H9 (cell line): ENCODE data around the gene TSPAN9. TPM values are rescaled to one million over a fixed set of nuclear protein-coding genes. Genes with fewer than 3 reads are reported as not detected.

ENCODE experiments used
- DNase-seq: peaks from one replicate; pipeline ENCODE4 v3.0.0-alpha.2; 2017
- H2AFZ ChIP-seq: one replicate; pipeline ENCODE4 v1.6.1; 2013; ENCODE audit warnings: mild to moderate bottlenecking, low read length, control low read depth, moderate library complexity
- H2AK5ac ChIP-seq: 2 replicates; pipeline ENCODE4 v1.6.1; 2013; ENCODE audit warnings: low read length, control low read depth, mixed read lengths; ENCODE audit not compliant: insufficient read length
- H2BK120ac ChIP-seq: one replicate; pipeline ENCODE4 v1.6.1; 2013; ENCODE audit warnings: low read depth, mild to moderate bottlenecking, low read length, control low read depth, inconsistent platforms; ENCODE audit not compliant: poor library complexity, severe bottlenecking
- H2BK12ac ChIP-seq: 2 replicates; pipeline ENCODE4 v1.6.1; 2013; ENCODE audit warnings: low read length, control low read depth, mixed read lengths, low read depth; ENCODE audit not compliant: insufficient read length
- H2BK15ac ChIP-seq: 2 replicates; pipeline ENCODE4 v1.6.1; 2013; ENCODE audit warnings: low read depth, low read length, control low read depth
- H2BK20ac ChIP-seq: one replicate; pipeline ENCODE4 v1.6.1; 2013; ENCODE audit warnings: low read depth, mild to moderate bottlenecking, low read length, control low read depth, inconsistent platforms; ENCODE audit not compliant: poor library complexity, severe bottlenecking
- H2BK5ac ChIP-seq: 2 replicates; pipeline ENCODE4 v1.6.1; 2013; ENCODE audit warnings: low read length, control low read depth, mixed read lengths; ENCODE audit not compliant: insufficient read length
- H3K14ac ChIP-seq: 2 replicates; pipeline ENCODE4 v1.6.1; 2013; ENCODE audit warnings: low read length, control low read depth; ENCODE audit not compliant: insufficient read depth
- H3K18ac ChIP-seq: 2 replicates; pipeline ENCODE4 v1.6.1; 2013; ENCODE audit warnings: low read depth, mild to moderate bottlenecking, mixed read lengths, low read length, control low read depth; ENCODE audit not compliant: insufficient read length
- H3K23ac ChIP-seq: 2 replicates; pipeline ENCODE4 v1.6.1; 2013; ENCODE audit warnings: low read length, control low read depth, mixed read lengths, low read depth; ENCODE audit not compliant: insufficient read length
- H3K23me2 ChIP-seq: 2 replicates; pipeline ENCODE4 v1.6.1; 2013; ENCODE audit warnings: low read depth, mild to moderate bottlenecking, mixed read lengths, low read length, control low read depth; ENCODE audit not compliant: insufficient read length, poor library complexity, severe bottlenecking
- H3K27ac ChIP-seq: 2 replicates; pipeline ENCODE4 v1.5.1; 2013; ENCODE audit warnings: low read length, control low read depth, mixed read lengths, low read depth; ENCODE audit not compliant: insufficient read length
- H3K27me3 ChIP-seq: 2 replicates; pipeline ENCODE4 v1.6.1; 2013; ENCODE audit warnings: low read length, control low read depth, inconsistent platforms; ENCODE audit not compliant: insufficient read depth
- H3K4ac ChIP-seq: 2 replicates; pipeline ENCODE4 v1.6.1; 2013; ENCODE audit warnings: low read depth, mild to moderate bottlenecking, control low read depth, inconsistent platforms, low read length, moderate library complexity
- H3K4me1 ChIP-seq: 2 replicates; pipeline ENCODE4 v1.6.1; 2013; ENCODE audit warnings: low read length, control low read depth, inconsistent platforms; ENCODE audit not compliant: insufficient read depth
- H3K4me2 ChIP-seq: 2 replicates; pipeline ENCODE4 v1.6.1; 2013; ENCODE audit warnings: low read length, control low read depth, mixed read lengths; ENCODE audit not compliant: insufficient read length, insufficient read depth
- H3K56ac ChIP-seq: 2 replicates; pipeline ENCODE4 v1.6.1; 2013; ENCODE audit warnings: low read depth, mild to moderate bottlenecking, mixed read lengths, low read length, control low read depth; ENCODE audit not compliant: insufficient read length
- H3K79me1 ChIP-seq: 2 replicates; pipeline ENCODE4 v1.6.1; 2013; ENCODE audit warnings: low read depth, mild to moderate bottlenecking, moderate library complexity, low read length, control low read depth, inconsistent platforms; ENCODE audit not compliant: insufficient read depth, poor library complexity, severe bottlenecking
- H3K79me2 ChIP-seq: 2 replicates; pipeline ENCODE4 v1.6.1; 2013; ENCODE audit warnings: low read length, control low read depth, inconsistent platforms; ENCODE audit not compliant: insufficient read depth
- H3K9ac ChIP-seq: 2 replicates; pipeline ENCODE4 v1.6.1; 2013; ENCODE audit warnings: low read length, control low read depth, mixed read lengths; ENCODE audit not compliant: insufficient read length; ENCODE audit errors: extremely low read depth
- H3K9me3 ChIP-seq: one replicate; pipeline ENCODE4 v1.6.1; 2013; ENCODE audit warnings: low read depth, low read length, inconsistent platforms; ENCODE audit not compliant: control insufficient read depth
- H3T11ph ChIP-seq: one replicate; pipeline ENCODE4 v1.6.1; 2013; ENCODE audit warnings: mild to moderate bottlenecking, low read length, control low read depth, inconsistent platforms
- H4K20me1 ChIP-seq: one replicate; pipeline ENCODE4 v1.6.1; 2013; ENCODE audit not compliant: control insufficient read depth, insufficient read length, insufficient read depth
- H4K5ac ChIP-seq: 2 replicates; pipeline ENCODE4 v1.6.1; 2013; ENCODE audit warnings: low read depth, mild to moderate bottlenecking, mixed read lengths, low read length, control low read depth; ENCODE audit not compliant: insufficient read length
- H4K8ac ChIP-seq: replicated peaks from 2 replicates; pipeline ENCODE4 v1.6.1; 2013; ENCODE audit warnings: low read length, control low read depth, mixed read lengths, low read depth; ENCODE audit not compliant: insufficient read length
- H4K91ac ChIP-seq: 2 replicates; pipeline ENCODE4 v1.6.1; 2013; ENCODE audit warnings: low read depth, mild to moderate bottlenecking, moderate library complexity, mixed read lengths, low read length, control low read depth; ENCODE audit not compliant: insufficient read length
- H3K27ac Mint-ChIP-seq, 3 experiments: 2 replicates in 2 of 3; 3 replicates in 1 of 3; pipeline ENCODE4 v1.8.0; 2020 to 2021; ENCODE audit warnings: mixed read lengths in 3 of 3, mild to moderate bottlenecking in 1 of 3, moderate library complexity in 1 of 3
- H3K27me3 Mint-ChIP-seq: 2 replicates; pipeline ENCODE4 v1.8.0; 2021; ENCODE audit warnings: low read depth, mild to moderate bottlenecking, moderate library complexity, mixed read lengths
- H3K36me3 Mint-ChIP-seq, 3 experiments: 2 replicates in 2 of 3; 3 replicates in 1 of 3; pipeline ENCODE4 v1.8.0; 2020 to 2021; ENCODE audit warnings: low read depth in 3 of 3, mixed read lengths in 3 of 3; ENCODE audit not compliant: insufficient read depth in 1 of 3
- H3K4me1 Mint-ChIP-seq, 2 experiments: 2 replicates each; pipeline ENCODE4 v1.8.0; 2020; ENCODE audit warnings: mixed read lengths in 2 of 2
- H3K4me3 Mint-ChIP-seq, 2 experiments: 2 replicates in 1 of 2; 3 replicates in 1 of 2; pipeline ENCODE4 v1.8.0; 2020 to 2021; ENCODE audit warnings: mild to moderate bottlenecking in 2 of 2, mixed read lengths in 2 of 2, moderate library complexity in 1 of 2
- H3K9me3 Mint-ChIP-seq, 2 experiments: 2 replicates in 1 of 2; 3 replicates in 1 of 2; pipeline ENCODE4 v1.8.0; 2020; ENCODE audit warnings: mild to moderate bottlenecking in 2 of 2, mixed read lengths in 2 of 2, moderate library complexity in 1 of 2
- WGBS: extraction: QIAGEN DNeasy Blood & Tissue Kit; methylation state at CpG from one replicate; pipeline ENCODE4 v1.1.7; 2013; ENCODE audit warnings: missing lambda C conversion rate, low lambda C conversion rate, mixed read lengths; ENCODE audit not compliant: insufficient read length; ENCODE audit errors: extremely low coverage; 5-methylcytosine and 5-hydroxymethylcytosine counted together
- total RNA-seq: library from RNA; stranded (reverse); gene quantifications from 2 replicates; pipeline ENCODE4 v1.2.1, GENCODE V29; 2021
- TF ChIP-seq, protein P1 (sequence below): fragments of 200-600 bp; sonication (generic); conservative IDR thresholded peaks from 3 replicates; pipeline ENCODE4 v1.8.0; 2021; ENCODE audit warnings: antibody characterized with exemption, mild to moderate bottlenecking

TSPAN9 gene
- total RNA-seq, 1 experiment from 2014 or later, result 19.0 TPM

- Histone ChIP-seq H3K4ac (no peak overlapping the region), H3K23ac (no peak overlapping the region), H3K79me2 (no peaks in the 10 kb centered on the region), H3K27me3 (no peaks in the 10 kb centered on the region), H3T11ph (no peak overlapping the region), H3K27ac (no peak overlapping the region), H3K4me2 (no peak overlapping the region), H3K14ac (no peak overlapping the region), H3K9ac (no peak overlapping the region), H3K23me2 (no peaks in the 10 kb centered on the region), H3K9me3 (no peaks in the 10 kb centered on the region), H4K8ac (no peak overlapping the region), H2BK120ac (no peak overlapping the region), H3K4me1 (no peaks in the 10 kb centered on the region), H3K56ac (no peak overlapping the region), H3K18ac (no peak overlapping the region), H2BK20ac (no peak overlapping the region), H2BK15ac (no peak overlapping the region), H2BK12ac (no peak overlapping the region), H4K20me1 (no peaks in the 10 kb centered on the region), H3K79me1 (no peaks in the 10 kb centered on the region), H2BK5ac (no peak overlapping the region), H4K5ac (no peak overlapping the region), H2AK5ac (no peak overlapping the region), H2AFZ (no peak overlapping the region), H4K91ac (no peak overlapping the region)
- H3K4me1 Mint-ChIP-seq, result peaks cover 0 to 14% of the 10 kb centered on the region in 2 experiments; a peak in 3 of 4 replicates
- no peak overlapping the region for H3K4me3 Mint-ChIP-seq
- no peaks in the 10 kb centered on the region for H3K9me3 Mint-ChIP-seq
- H3K27me3 Mint-ChIP-seq, result peaks cover 17% of the 10 kb centered on the region
- TF ChIP-seq, protein P1, sequence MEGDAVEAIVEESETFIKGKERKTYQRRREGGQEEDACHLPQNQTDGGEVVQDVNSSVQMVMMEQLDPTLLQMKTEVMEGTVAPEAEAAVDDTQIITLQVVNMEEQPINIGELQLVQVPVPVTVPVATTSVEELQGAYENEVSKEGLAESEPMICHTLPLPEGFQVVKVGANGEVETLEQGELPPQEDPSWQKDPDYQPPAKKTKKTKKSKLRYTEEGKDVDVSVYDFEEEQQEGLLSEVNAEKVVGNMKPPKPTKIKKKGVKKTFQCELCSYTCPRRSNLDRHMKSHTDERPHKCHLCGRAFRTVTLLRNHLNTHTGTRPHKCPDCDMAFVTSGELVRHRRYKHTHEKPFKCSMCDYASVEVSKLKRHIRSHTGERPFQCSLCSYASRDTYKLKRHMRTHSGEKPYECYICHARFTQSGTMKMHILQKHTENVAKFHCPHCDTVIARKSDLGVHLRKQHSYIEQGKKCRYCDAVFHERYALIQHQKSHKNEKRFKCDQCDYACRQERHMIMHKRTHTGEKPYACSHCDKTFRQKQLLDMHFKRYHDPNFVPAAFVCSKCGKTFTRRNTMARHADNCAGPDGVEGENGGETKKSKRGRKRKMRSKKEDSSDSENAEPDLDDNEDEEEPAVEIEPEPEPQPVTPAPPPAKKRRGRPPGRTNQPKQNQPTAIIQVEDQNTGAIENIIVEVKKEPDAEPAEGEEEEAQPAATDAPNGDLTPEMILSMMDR, result no peak
- H3K36me3 Mint-ChIP-seq, result no peaks in the 10 kb centered on the region
- DNase-seq, result no peak
- no CpG with 5 or more reads among the region's 4 CpGs for WGBS
- no peak overlapping the region for H3K27ac Mint-ChIP-seq
Measured at GRCh38 chr12:3317481-3317815, 240.3 kb downstream of the TSPAN9 start.
